T-helper 1 cell treated with Interleukin-12 subunit alpha and Interleukin-12 subunit beta and Interleukin-4 antibody, amounts not matched to agents 30 ng/mL and 1 ng/mL, for 36 hours (primary cell): Measurements from ENCODE around the gene CYP8B1. TPM values are rescaled to one million over a fixed set of nuclear protein-coding genes. Genes with fewer than 3 reads are reported as not detected.

ENCODE experiments used
- intact Hi-C: fragments of 100-400 bp; cut with micrococcal nuclease; formaldehyde crosslinking; loops from one replicate; pipeline ENCODE4 v1.15.1; 2024
- total RNA-seq: library from RNA; stranded (reverse); gene quantifications from 2 replicates; pipeline ENCODE4 v1.2.3, GENCODE V29; 2022

Gene CYP8B1
- total RNA-seq: not detected in 2 replicates

GRCh38 chr3:42875325-42876151, at the start of gene CYP8B1:
TSS of gene CYP8B1 (minus strand) at chr3:42875879. CDS start at chr3:42875816, 63 bp downstream.
- intact Hi-C loops: no loop called here

GRCh38 chr3:42923606-42924005, 47.9 kb upstream of the CYP8B1 start:
- intact Hi-C loops: no loop called here

GRCh38 chr3:42914771-42915515, 39.3 kb upstream of the CYP8B1 start:
- intact Hi-C loops: no loop called here

- intact Hi-C loops: no loop called here
These were observed 35.9 kb upstream of the CYP8B1 start for GRCh38 chr3:42911551-42911950.

- intact Hi-C loops: no loop called here
These were observed 33.0 kb upstream of the CYP8B1 start for GRCh38 chr3:42908675-42909074.

GRCh38 chr3:42906848-42907183, 31.1 kb upstream of the CYP8B1 start:
- intact Hi-C loops: no loop called here

GRCh38 chr3:42906070-42906847, 30.6 kb upstream of the CYP8B1 start, which contains the start of gene ZNF662:
TSS of gene ZNF662 (plus strand) at chr3:42906142. CDS start at chr3:42908115, 1,973 bp downstream.
- intact Hi-C loops: no loop called here

- intact Hi-C loops: no loop called here
These were observed 30.0 kb upstream of the CYP8B1 start for GRCh38 chr3:42905740-42906069.

- intact Hi-C loops: no loop called here
These were observed 28.4 kb upstream of the CYP8B1 start for GRCh38 chr3:42904076-42904475.

- intact Hi-C loops: no loop called here
These were observed 26.6 kb upstream of the CYP8B1 start for GRCh38 chr3:42902257-42902656.

GRCh38 chr3:42901073-42901415, 25.4 kb upstream of the CYP8B1 start:
- intact Hi-C loops: no loop called here

- intact Hi-C loops: no loop called here
These were observed 24.8 kb upstream of the CYP8B1 start for GRCh38 chr3:42900226-42901072.

GRCh38 chr3:42898896-42899675, 23.4 kb upstream of the CYP8B1 start:
- intact Hi-C loops: no loop called here

GRCh38 chr3:42895580-42895868, 19.8 kb upstream of the CYP8B1 start:
- intact Hi-C loops: no loop called here

- intact Hi-C loops: no loop called here
These were observed 19.3 kb upstream of the CYP8B1 start for GRCh38 chr3:42894698-42895579.

GRCh38 chr3:42892807-42893206, 17.1 kb upstream of the CYP8B1 start:
- intact Hi-C loops: no loop called here

GRCh38 chr3:42892169-42892568, 16.5 kb upstream of the CYP8B1 start:
- intact Hi-C loops: no loop called here

GRCh38 chr3:42891042-42891441, 15.4 kb upstream of the CYP8B1 start:
- intact Hi-C loops: no loop called here

- intact Hi-C loops: loop anchor here (10.0 kb wide), 1 partner anchor 332 kb away; no protein-coding TSS in a partner anchor
These were observed 11.4 kb upstream of the CYP8B1 start for GRCh38 chr3:42887084-42887483.
